RWPE2 (cell line): ENCODE results near the gene SLC41A1.

Experiments used
- ATAC-seq: fragments of 200-7000 bp; cut with Tn5 transposase; 3 replicates; pipeline ENCODE4 v1.9.1; 2021; ENCODE audit warnings: low read depth
- DNase-seq: peaks from one replicate; pipeline ENCODE4 v3.0.0-alpha.2; 2020; ENCODE audit warnings: low spot score
- H3K27ac ChIP-seq: fragments of 450-650 bp; 2 replicates; pipeline ENCODE4 v1.5.1; 2017; ENCODE audit warnings: mild to moderate bottlenecking; ENCODE audit not compliant: poor library complexity, severe bottlenecking
- H3K27me3 ChIP-seq: fragments of 250-450 bp; sonication (Bioruptor Pico); 2 replicates; pipeline ENCODE4 v1.5.1; 2021; ENCODE audit warnings: mild to moderate bottlenecking, moderate library complexity; ENCODE audit not compliant: insufficient read depth, poor library complexity, severe bottlenecking
- H3K36me3 ChIP-seq: fragments of 250-450 bp; sonication (Bioruptor Pico); 2 replicates; pipeline ENCODE4 v1.5.1; 2020; ENCODE audit warnings: low read depth, mild to moderate bottlenecking, moderate library complexity
- H3K4me1 ChIP-seq: fragments of 250-450 bp; sonication (Bioruptor Pico); 2 replicates; pipeline ENCODE4 v1.5.1; 2021; ENCODE audit warnings: mild to moderate bottlenecking, moderate library complexity; ENCODE audit not compliant: insufficient read depth, poor library complexity, severe bottlenecking
- H3K4me3 ChIP-seq: fragments of 250-450 bp; sonication (Bioruptor Pico); 2 replicates; pipeline ENCODE4 v1.5.1; 2021; ENCODE audit warnings: mild to moderate bottlenecking, moderate library complexity; ENCODE audit not compliant: severe bottlenecking
- H3K9me3 ChIP-seq: fragments of 250-450 bp; sonication (Bioruptor Pico); 2 replicates; pipeline ENCODE4 v1.5.1; 2021; ENCODE audit warnings: mild to moderate bottlenecking, moderate library complexity; ENCODE audit not compliant: severe bottlenecking
- CTCF ChIP-seq: fragments of 450-650 bp; IDR thresholded peaks from one replicate; pipeline ENCODE4 v1.5.1; 2017; ENCODE audit warnings: mild to moderate bottlenecking, moderate library complexity; ENCODE audit not compliant: poor library complexity, severe bottlenecking

The SLC41A1 gene

GRCh38 chr1:205775015-205775716 lies 37.8 kb downstream of the SLC41A1 start, which contains the start of gene RAB29:
RAB29 (minus strand) TSS chr1:205775482; CDS start chr1:205774956, 526 bp downstream.
- ATAC-seq (peak; percentile 92), DNase-seq (no peak)
- Histone ChIP-seq H3K4me1 (peaks cover 8% of the 10 kb centered on the region), H3K9me3 (no peaks in the 10 kb centered on the region), H3K27ac (peak within 1 kb of the TSS; percentile 34), H3K27me3 (no peaks in the 10 kb centered on the region), H3K36me3 (no peaks in the 10 kb centered on the region; the same call in 1 of the 2 replicates), H3K4me3 (peak within 1 kb of the TSS; percentile 54)
- no peak for TF ChIP-seq CTCF

- Histone ChIP-seq H3K9me3 (no peaks in the 10 kb centered on the region), H3K4me3 (peak overlapping the region; percentile 54), H3K4me1 (peaks cover 8% of the 10 kb centered on the region), H3K27ac (peak overlapping the region; percentile 34), H3K27me3 (no peaks in the 10 kb centered on the region), H3K36me3 (peaks cover 3% of the 10 kb centered on the region; the same call in 1 of the 2 replicates)
- DNase-seq: no peak
- no peak for TF ChIP-seq CTCF
- ATAC-seq: peak; percentile 13; the same call in 2 of the 3 replicates
Observed at GRCh38 chr1:205774198-205775014, 38.6 kb downstream of the SLC41A1 start.

GRCh38 chr1:205772607-205773032 lies 40.4 kb downstream of the SLC41A1 start:
- Histone ChIP-seq H3K27me3 (no peaks in the 10 kb centered on the region), H3K36me3 (peaks cover 3% of the 10 kb centered on the region; the same call in 1 of the 2 replicates), H3K4me1 (peaks cover 8% of the 10 kb centered on the region), H3K9me3 (no peaks in the 10 kb centered on the region), H3K4me3 (no peak overlapping the region), H3K27ac (no peak overlapping the region)
- no peak for DNase-seq
- no peak for TF ChIP-seq CTCF
- no peak for ATAC-seq

GRCh38 chr1:205770618-205771017 lies 42.4 kb downstream of the SLC41A1 start:
- Histone ChIP-seq H3K36me3 (peaks cover 3% of the 10 kb centered on the region; the same call in 1 of the 2 replicates), H3K4me1 (peaks cover 10% of the 10 kb centered on the region), H3K27me3 (no peaks in the 10 kb centered on the region), H3K9me3 (no peaks in the 10 kb centered on the region), H3K4me3 (no peak overlapping the region), H3K27ac (no peak overlapping the region)
- ATAC-seq (no peak), DNase-seq (no peak)
- TF ChIP-seq CTCF: no peak
